Measurements from ENCODE around the gene RPS6KC1. TPM values are rescaled to one million over a fixed set of nuclear protein-coding genes. Genes with fewer than 3 reads are reported as not detected.

The RPS6KC1 gene
- total RNA-seq, 2 donors from 2014 or later = 20.7 to 34.1 TPM

DNA sequence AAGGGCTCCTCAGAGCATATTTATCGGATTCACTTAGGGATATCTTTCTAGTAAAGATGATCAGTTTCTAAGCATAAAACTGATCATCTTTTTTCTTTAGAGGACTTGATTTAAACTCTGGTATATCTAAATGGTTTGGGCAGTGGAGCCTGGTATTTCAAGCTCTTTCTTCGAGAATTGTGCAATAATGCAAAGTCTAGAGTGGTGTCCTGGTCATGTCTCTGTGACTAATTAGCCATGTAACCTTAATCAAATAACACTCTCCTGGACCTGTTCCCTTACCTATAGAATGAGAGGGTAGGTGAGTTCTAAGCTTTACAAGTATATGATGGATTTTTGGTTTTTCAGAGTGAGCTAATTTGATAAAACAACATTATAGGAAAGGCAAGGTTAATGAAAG, 225.2 kb downstream of the RPS6KC1 start:
- no peaks in the 10 kb centered on the region for H3K4me1 ChIP-seq (ENCODE audit: control insufficient read depth in 1 of 2, low read depth in 2 of 2)
- ATAC-seq (ENCODE audit: insufficient number of reproducible peaks, low FRiP score, low read depth) = no peak
- TF ChIP-seq, protein P1, sequence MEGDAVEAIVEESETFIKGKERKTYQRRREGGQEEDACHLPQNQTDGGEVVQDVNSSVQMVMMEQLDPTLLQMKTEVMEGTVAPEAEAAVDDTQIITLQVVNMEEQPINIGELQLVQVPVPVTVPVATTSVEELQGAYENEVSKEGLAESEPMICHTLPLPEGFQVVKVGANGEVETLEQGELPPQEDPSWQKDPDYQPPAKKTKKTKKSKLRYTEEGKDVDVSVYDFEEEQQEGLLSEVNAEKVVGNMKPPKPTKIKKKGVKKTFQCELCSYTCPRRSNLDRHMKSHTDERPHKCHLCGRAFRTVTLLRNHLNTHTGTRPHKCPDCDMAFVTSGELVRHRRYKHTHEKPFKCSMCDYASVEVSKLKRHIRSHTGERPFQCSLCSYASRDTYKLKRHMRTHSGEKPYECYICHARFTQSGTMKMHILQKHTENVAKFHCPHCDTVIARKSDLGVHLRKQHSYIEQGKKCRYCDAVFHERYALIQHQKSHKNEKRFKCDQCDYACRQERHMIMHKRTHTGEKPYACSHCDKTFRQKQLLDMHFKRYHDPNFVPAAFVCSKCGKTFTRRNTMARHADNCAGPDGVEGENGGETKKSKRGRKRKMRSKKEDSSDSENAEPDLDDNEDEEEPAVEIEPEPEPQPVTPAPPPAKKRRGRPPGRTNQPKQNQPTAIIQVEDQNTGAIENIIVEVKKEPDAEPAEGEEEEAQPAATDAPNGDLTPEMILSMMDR (IDR thresholded peaks at IDR 0.05) = no peak

GRCh38 chr1:213277036-213277435, 226.0 kb downstream of the RPS6KC1 start:
- no peak for DNase-seq (ENCODE audit: low spot score)
- Histone ChIP-seq H3K4me1 (ENCODE audit: control insufficient read depth in 1 of 2, low read depth in 2 of 2) (no peaks in the 10 kb centered on the region), H3K27ac (no peak overlapping the region), H3K9me3 (no peaks in the 10 kb centered on the region), H3K36me3 (no peaks in the 10 kb centered on the region), H3K27me3 (replicated peaks; ENCODE audit: insufficient read depth) (no peaks in the 10 kb centered on the region), H3K4me3 (no peak overlapping the region)
- ATAC-seq (ENCODE audit: insufficient number of reproducible peaks, low FRiP score, low read depth) = no peak
- TF ChIP-seq, protein P1 (IDR thresholded peaks at IDR 0.05) = no peak

More for the DNA sequence above, 225.2 kb downstream of the RPS6KC1 start:
- Histone ChIP-seq H3K36me3 (no peaks in the 10 kb centered on the region), H3K4me3 (no peak overlapping the region), H3K27me3 (replicated peaks; ENCODE audit: insufficient read depth) (no peaks in the 10 kb centered on the region), H3K27ac (no peak overlapping the region), H3K9me3 (no peaks in the 10 kb centered on the region)
- no peak for DNase-seq (ENCODE audit: low spot score)

- Histone ChIP-seq H3K9me3 (peaks cover 4% of the 10 kb centered on the region), H3K27ac (no peak overlapping the region), H3K36me3 (no peaks in the 10 kb centered on the region), H3K4me3 (no peak overlapping the region), H3K27me3 (replicated peaks; ENCODE audit: insufficient read depth) (no peaks in the 10 kb centered on the region), H3K4me1 (ENCODE audit: control insufficient read depth in 1 of 2, low read depth in 2 of 2) (no peaks in the 10 kb centered on the region)
- ATAC-seq (ENCODE audit: insufficient number of reproducible peaks, low FRiP score, low read depth) = no peak
- DNase-seq (ENCODE audit: low spot score) = no peak
- TF ChIP-seq, protein P1 (IDR thresholded peaks at IDR 0.05) = no peak
These were observed 228.4 kb downstream of the RPS6KC1 start for GRCh38 chr1:213279410-213279809.

GRCh38 chr1:213281640-213282301, 230.7 kb downstream of the RPS6KC1 start:
- H3K4me3 ChIP-seq = no peak overlapping the region
- H3K4me1 ChIP-seq (ENCODE audit: control insufficient read depth in 1 of 2, low read depth in 2 of 2) = no peaks in the 10 kb centered on the region
- H3K27ac ChIP-seq = no peak overlapping the region
- peaks cover 9% of the 10 kb centered on the region for H3K9me3 ChIP-seq
- TF ChIP-seq, protein P1 (IDR thresholded peaks at IDR 0.05) = no peak
- no peaks in the 10 kb centered on the region for H3K36me3 ChIP-seq
- H3K27me3 ChIP-seq (replicated peaks; ENCODE audit: insufficient read depth) = no peaks in the 10 kb centered on the region
- ATAC-seq (ENCODE audit: insufficient number of reproducible peaks, low FRiP score, low read depth) = no peak
- DNase-seq (ENCODE audit: low spot score) = no peak

- no peak overlapping the region for H3K4me3 ChIP-seq
- DNase-seq (ENCODE audit: low spot score) = no peak
- H3K27me3 ChIP-seq (replicated peaks; ENCODE audit: insufficient read depth) = no peaks in the 10 kb centered on the region
- H3K27ac ChIP-seq = no peak overlapping the region
- ATAC-seq (ENCODE audit: insufficient number of reproducible peaks, low FRiP score, low read depth) = no peak
- H3K4me1 ChIP-seq (ENCODE audit: control insufficient read depth in 1 of 2, low read depth in 2 of 2) = no peaks in the 10 kb centered on the region
- TF ChIP-seq, protein P1 (IDR thresholded peaks at IDR 0.05) = no peak
- H3K36me3 ChIP-seq = no peaks in the 10 kb centered on the region
- H3K9me3 ChIP-seq = peaks cover 9% of the 10 kb centered on the region
These were observed 233.6 kb downstream of the RPS6KC1 start for GRCh38 chr1:213284626-213285025.

All from thoracic aorta (tissue), 2 donors.